CD4-positive, alpha-beta T cell (primary cell): Measurements from ENCODE around the gene TMEM132D. TPM values are rescaled to one million over a fixed set of nuclear protein-coding genes. Genes with fewer than 3 reads are reported as not detected.

Experiments used
- ATAC-seq: fragments of 200-7000 bp; cut with Tn5 transposase; one replicate; pipeline ENCODE4 v1.10.0; 2022; ENCODE audit warnings: mild to moderate bottlenecking; ENCODE audit not compliant: poor library complexity
- CTCF ChIA-PET: fragments of 350-600 bp; sonication (Branson Sonifier 250); formaldehyde crosslinking; loops from one replicate; lab custom pipeline; 2021; ENCODE audit warnings: antibody characterized with exemption, inconsistent platforms; lab: Charles Lee
- POLR2A ChIA-PET: fragments of 350-600 bp; sonication (Branson Sonifier 250); formaldehyde crosslinking; loops from one replicate; lab custom pipeline; 2021; ENCODE audit warnings: antibody characterized with exemption, inconsistent platforms; lab: Charles Lee
- DNase-seq, 14 experiments: peaks; one replicate each; pipeline ENCODE4 v3.0.0-alpha.2; 2013 to 2020; ENCODE audit warnings: mixed read lengths in 2 of 14
- H3K27ac ChIP-seq, 2 donors: one replicate each; pipeline versions ENCODE4 v1.5.1 to v1.7.0; 2013; ENCODE audit warnings: low read length in 2 of 2, low read depth in 1 of 2, mild to moderate bottlenecking in 1 of 2
- H3K27me3 ChIP-seq, 2 experiments: 1 replicate in 1 of 2; 2 replicates in 1 of 2; pipeline versions ENCODE4 v1.6.1 to v1.7.0; 2013; ENCODE audit warnings: low read length in 2 of 2, control low read depth in 1 of 2, mild to moderate bottlenecking in 1 of 2, moderate library complexity in 1 of 2; ENCODE audit not compliant: insufficient read depth in 2 of 2, control insufficient read depth in 1 of 2
- H3K36me3 ChIP-seq: one replicate; pipeline ENCODE4 v1.6.1; 2013; ENCODE audit warnings: low read length, control low read depth; ENCODE audit not compliant: insufficient read depth
- H3K4me1 ChIP-seq: one replicate; pipeline ENCODE4 v1.6.1; 2013; ENCODE audit warnings: low read length, control low read depth; ENCODE audit not compliant: insufficient read depth
- H3K4me3 ChIP-seq: one replicate; pipeline ENCODE4 v1.5.1; 2013; ENCODE audit warnings: mild to moderate bottlenecking, low read length, moderate library complexity
- H3K9me3 ChIP-seq, 2 experiments: 1 replicate in 1 of 2; 2 replicates in 1 of 2; pipeline versions ENCODE4 v1.6.1 to v1.7.0; 2013; ENCODE audit warnings: low read length in 2 of 2, mild to moderate bottlenecking in 2 of 2, control low read depth in 1 of 2, moderate library complexity in 1 of 2; ENCODE audit not compliant: control insufficient read depth in 1 of 2, insufficient read depth in 1 of 2
- H3K27ac Mint-ChIP-seq: one replicate; pipeline ENCODE4 v1.8.0; 2020; ENCODE audit warnings: mixed read lengths
- H3K27me3 Mint-ChIP-seq: one replicate; pipeline ENCODE4 v1.8.0; 2021; ENCODE audit warnings: mixed read lengths
- H3K36me3 Mint-ChIP-seq: one replicate; pipeline ENCODE4 v1.8.0; 2021; ENCODE audit warnings: low read depth, mixed read lengths
- H3K4me1 Mint-ChIP-seq: one replicate; pipeline ENCODE4 v1.8.0; 2021; ENCODE audit warnings: low read depth, mixed read lengths
- H3K4me3 Mint-ChIP-seq: one replicate; pipeline ENCODE4 v1.8.0; 2020; ENCODE audit warnings: mild to moderate bottlenecking, mixed read lengths
- H3K9me3 Mint-ChIP-seq: one replicate; pipeline ENCODE4 v1.8.0; 2020; ENCODE audit warnings: mixed read lengths
- CTCF ChIP-seq: fragments of 200-600 bp; IDR thresholded peaks from one replicate; pipeline ENCODE4 v1.8.0; 2022; ENCODE audit warnings: antibody characterized with exemption, mild to moderate bottlenecking
- intact Hi-C, 2 experiments: fragments of 100-400 bp; cut with DNase I in 1 of 2; cut with micrococcal nuclease in 1 of 2; formaldehyde crosslinking; loops; one replicate each; pipeline versions ENCODE4 v1.15.1 to v1.9.0; 2023 to 2025; cut with DNase I, micrococcal nuclease
- total RNA-seq, 174 experiments: library from RNA in 2 of 174; stranded (reverse) in 2 of 174; gene quantifications; one replicate each; pipeline ENCODE4 v1.2.3 and lab custom pipeline; 2021 to 2026

TMEM132D gene
- total RNA-seq, 2 experiments from 2014 or later: not detected

GRCh38 chr12:129779989-129780388 lies 123.8 kb downstream of the TMEM132D start:
- no peak overlapping the region for H3K27ac ChIP-seq
- H3K9me3 ChIP-seq: peaks cover 0 to 9% of the 10 kb centered on the region in 2 experiments
- peaks cover 2% of the 10 kb centered on the region for H3K9me3 Mint-ChIP-seq
- H3K27me3 ChIP-seq: no peaks in the 10 kb centered on the region
- DNase-seq: no peak
- no peak for ATAC-seq
- no peak overlapping the region for H3K27ac Mint-ChIP-seq
- POLR2A ChIA-PET: no interaction called here
- H3K4me1 Mint-ChIP-seq: no peaks in the 10 kb centered on the region
- no peak overlapping the region for H3K4me3 ChIP-seq
- no peak overlapping the region for H3K4me3 Mint-ChIP-seq
- intact Hi-C loops: loop anchor here in 1 of 2 experiments (5.0 kb wide), 1 partner anchor 112 kb away; no protein-coding TSS in a partner anchor
- CTCF ChIA-PET: no interaction called here
- TF ChIP-seq CTCF: no peak
- H3K36me3 ChIP-seq: no peaks in the 10 kb centered on the region
- H3K36me3 Mint-ChIP-seq: no peaks in the 10 kb centered on the region
- no peaks in the 10 kb centered on the region for H3K4me1 ChIP-seq
- no peaks in the 10 kb centered on the region for H3K27me3 Mint-ChIP-seq

GRCh38 chr12:129779033-129779432 lies 124.8 kb downstream of the TMEM132D start:
- no peak overlapping the region for H3K4me3 ChIP-seq
- no peak for ATAC-seq
- Mint-ChIP-seq H3K4me3 (no peak overlapping the region), H3K27ac (no peak overlapping the region), H3K9me3 (peaks cover 2% of the 10 kb centered on the region), H3K4me1 (no peaks in the 10 kb centered on the region), H3K27me3 (no peaks in the 10 kb centered on the region), H3K36me3 (no peaks in the 10 kb centered on the region)
- ChIA-PET CTCF (no interaction called here), POLR2A (no interaction called here)
- no peaks in the 10 kb centered on the region for H3K4me1 ChIP-seq
- no peaks in the 10 kb centered on the region for H3K36me3 ChIP-seq
- H3K27ac ChIP-seq: no peak overlapping the region
- no peaks in the 10 kb centered on the region for H3K27me3 ChIP-seq
- intact Hi-C loops: no loop called here
- DNase-seq: no peak
- peaks cover 0 to 9% of the 10 kb centered on the region in 2 experiments for H3K9me3 ChIP-seq
- TF ChIP-seq CTCF: no peak

GRCh38 chr12:129776977-129777667 lies 126.7 kb downstream of the TMEM132D start:
- no peaks in the 10 kb centered on the region for H3K4me1 ChIP-seq
- no peaks in the 10 kb centered on the region for H3K27me3 ChIP-seq
- TF ChIP-seq CTCF: no peak
- CTCF ChIA-PET: interaction anchor here (0.6 kb wide), 1 partner anchor 47 kb away, joined by 3 read pairs; no protein-coding TSS in a partner anchor
- intact Hi-C loops: no loop called here
- Mint-ChIP-seq H3K27me3 (no peaks in the 10 kb centered on the region), H3K4me1 (no peaks in the 10 kb centered on the region), H3K9me3 (peaks cover 2% of the 10 kb centered on the region), H3K36me3 (no peaks in the 10 kb centered on the region), H3K4me3 (no peak overlapping the region), H3K27ac (no peak overlapping the region)
- H3K4me3 ChIP-seq: no peak overlapping the region
- H3K27ac ChIP-seq: no peak overlapping the region
- DNase-seq (no peak), ATAC-seq (no peak)
- no peaks in the 10 kb centered on the region for H3K36me3 ChIP-seq
- peaks cover 0 to 3% of the 10 kb centered on the region in 2 experiments for H3K9me3 ChIP-seq
- POLR2A ChIA-PET: no interaction called here
